RWPE1 (cell line): ENCODE data around the gene TOMM5.

Experiments used
- CTCF ChIA-PET: fragments of 350-600 bp; sonication (Branson Sonifier 250); formaldehyde crosslinking; extraction: SDS; loops from one replicate; lab custom pipeline; 2021; lab: Yijun Ruan, JAX
- POLR2A ChIA-PET: fragments of 400-600 bp; formaldehyde crosslinking; extraction: SDS; loops from one replicate; lab custom pipeline; 2020; ENCODE audit warnings: antibody characterized with exemption; ENCODE audit not compliant: low non-redundant PET; lab: Yijun Ruan, JAX
- DNase-seq: peaks from one replicate; pipeline ENCODE4 v3.0.0; 2012; ENCODE audit warnings: low spot score
- H3K27ac ChIP-seq: fragments of 450-650 bp; 2 replicates; pipeline ENCODE4 v1.5.1; 2017
- TF ChIP-seq, protein P1 (sequence below): fragments of 450-650 bp; conservative IDR thresholded peaks from 2 replicates; pipeline ENCODE4 v1.5.1; 2017; ENCODE audit warnings: low read depth, mild to moderate bottlenecking

TOMM5 gene

DNA sequence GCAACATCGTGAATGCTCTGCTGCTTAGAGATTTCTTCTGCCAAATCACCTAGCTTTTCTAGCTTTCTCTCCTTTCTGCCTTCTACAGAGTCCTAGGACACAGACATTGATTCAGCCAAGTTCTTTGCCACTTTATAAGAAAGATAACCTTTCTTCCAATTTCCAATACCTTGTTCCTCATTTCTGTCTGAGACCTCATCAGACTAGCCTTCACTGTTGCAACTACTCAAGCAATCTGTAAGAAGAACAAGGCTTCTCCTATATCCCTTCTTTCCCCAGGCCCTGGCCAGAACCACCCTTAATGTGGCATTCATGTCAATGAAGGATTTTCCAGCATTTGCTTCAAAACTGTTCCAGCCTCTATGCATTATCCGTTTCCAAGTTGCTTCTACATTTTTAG, 40.5 kb downstream of the TOMM5 start:
- DNase-seq = no peak
- TF ChIP-seq, protein P1, sequence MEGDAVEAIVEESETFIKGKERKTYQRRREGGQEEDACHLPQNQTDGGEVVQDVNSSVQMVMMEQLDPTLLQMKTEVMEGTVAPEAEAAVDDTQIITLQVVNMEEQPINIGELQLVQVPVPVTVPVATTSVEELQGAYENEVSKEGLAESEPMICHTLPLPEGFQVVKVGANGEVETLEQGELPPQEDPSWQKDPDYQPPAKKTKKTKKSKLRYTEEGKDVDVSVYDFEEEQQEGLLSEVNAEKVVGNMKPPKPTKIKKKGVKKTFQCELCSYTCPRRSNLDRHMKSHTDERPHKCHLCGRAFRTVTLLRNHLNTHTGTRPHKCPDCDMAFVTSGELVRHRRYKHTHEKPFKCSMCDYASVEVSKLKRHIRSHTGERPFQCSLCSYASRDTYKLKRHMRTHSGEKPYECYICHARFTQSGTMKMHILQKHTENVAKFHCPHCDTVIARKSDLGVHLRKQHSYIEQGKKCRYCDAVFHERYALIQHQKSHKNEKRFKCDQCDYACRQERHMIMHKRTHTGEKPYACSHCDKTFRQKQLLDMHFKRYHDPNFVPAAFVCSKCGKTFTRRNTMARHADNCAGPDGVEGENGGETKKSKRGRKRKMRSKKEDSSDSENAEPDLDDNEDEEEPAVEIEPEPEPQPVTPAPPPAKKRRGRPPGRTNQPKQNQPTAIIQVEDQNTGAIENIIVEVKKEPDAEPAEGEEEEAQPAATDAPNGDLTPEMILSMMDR = no peak
- ChIA-PET POLR2A (interaction anchor here (0.6 kb wide), 1 partner anchor 24 kb away, joined by 3 read pairs; the partner anchor contains the start of gene FBXO10), CTCF (no interaction called here)
- no peak overlapping the region for H3K27ac ChIP-seq

DNA sequence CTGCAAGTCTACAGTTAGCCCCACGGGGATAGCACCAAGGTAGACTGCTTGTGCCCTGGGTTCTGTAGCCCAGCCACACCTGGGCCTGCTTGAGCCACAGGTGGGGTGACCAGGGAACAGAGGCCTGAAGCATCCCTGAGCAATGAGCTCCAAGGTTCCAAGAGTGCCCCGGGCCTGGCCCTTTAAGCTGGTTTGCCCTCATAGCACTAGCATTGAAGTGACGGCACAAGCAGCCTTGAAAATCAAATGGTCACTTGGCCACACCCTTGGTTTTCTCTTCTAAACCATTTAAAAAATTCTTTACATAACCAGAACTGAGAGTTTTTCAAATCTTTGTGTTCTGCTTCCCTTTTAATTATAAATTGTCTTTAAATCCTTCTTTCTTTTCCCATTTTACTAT, 40.9 kb downstream of the TOMM5 start:
- TF ChIP-seq, protein P1 = no peak
- CTCF ChIA-PET = no interaction called here
- DNase-seq = no peak
- no peak overlapping the region for H3K27ac ChIP-seq
- POLR2A ChIA-PET = no interaction called here

DNA sequence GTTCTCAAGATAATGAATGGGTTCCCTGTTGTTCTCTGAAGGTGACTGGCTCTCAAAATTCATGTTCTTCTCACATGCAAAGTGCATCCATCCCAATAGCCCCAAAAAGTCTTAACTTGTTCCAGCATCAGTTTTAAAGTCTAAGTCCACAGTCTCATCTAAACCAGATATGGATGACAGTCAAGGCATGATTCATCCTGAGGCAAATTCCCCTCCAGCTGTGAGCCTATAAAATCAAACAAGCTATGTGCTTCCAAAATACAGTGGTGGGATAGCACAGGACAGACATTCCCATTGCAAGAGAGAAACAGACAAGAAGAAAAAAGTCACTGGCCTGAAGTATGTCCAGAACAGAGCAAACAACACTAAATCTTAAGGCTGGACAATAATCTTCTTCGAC, 41.6 kb downstream of the TOMM5 start:
- CTCF ChIA-PET = no interaction called here
- POLR2A ChIA-PET = no interaction called here

DNA sequence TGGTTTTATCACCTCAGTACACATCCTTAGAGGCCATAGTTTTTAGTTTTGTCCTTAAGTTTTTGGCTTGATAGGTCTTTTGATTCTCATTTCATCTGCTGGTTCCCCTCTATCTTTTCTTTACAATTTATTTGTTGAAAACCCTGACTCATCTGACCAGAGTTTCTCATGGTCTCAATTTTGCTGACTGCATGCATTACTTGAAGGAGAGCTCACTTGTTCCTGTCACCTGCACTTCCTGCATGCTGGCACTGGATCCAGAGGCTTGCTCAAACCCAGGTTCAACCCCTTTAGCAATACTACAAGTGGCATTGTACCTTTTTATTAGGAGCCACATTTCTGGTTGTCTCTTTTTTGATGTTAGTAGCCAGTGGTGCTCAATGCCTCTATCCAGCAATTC, 42.9 kb downstream of the TOMM5 start:
- CTCF ChIA-PET = no interaction called here
- no peak overlapping the region for H3K27ac ChIP-seq

More for the DNA sequence above, 41.6 kb downstream of the TOMM5 start:
- no peak for DNase-seq
- no peak overlapping the region for H3K27ac ChIP-seq
- TF ChIP-seq, protein P1 = no peak

DNA sequence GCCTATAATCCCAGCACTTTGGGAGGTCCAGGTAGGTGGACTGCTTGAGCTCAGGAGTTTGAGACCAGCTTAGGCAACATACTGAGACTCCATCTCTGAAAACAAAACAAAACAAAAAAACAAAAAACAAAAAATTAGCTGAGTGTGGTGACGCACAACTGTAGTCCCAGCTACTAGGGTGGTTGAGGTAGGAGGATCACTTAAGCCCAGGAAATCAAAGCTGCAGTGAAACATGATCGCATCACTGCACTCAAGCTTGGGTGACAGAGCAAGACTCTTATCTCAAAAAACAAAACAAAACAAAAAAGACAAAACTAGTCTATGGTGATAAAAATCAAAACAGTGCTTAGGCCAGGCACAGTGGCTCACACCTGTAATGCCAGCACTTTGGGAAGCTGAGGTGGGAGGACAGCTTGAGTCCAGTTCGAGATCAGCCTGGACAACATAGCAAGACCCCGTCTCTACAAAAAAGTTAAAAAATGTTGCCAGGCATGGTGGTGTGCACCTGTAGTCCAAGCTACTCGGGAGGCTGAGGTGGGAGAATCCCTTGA, 45.0 kb downstream of the TOMM5 start:
- DNase-seq = no peak
- ChIA-PET POLR2A (interaction anchor here (0.6 kb wide), 1 partner anchor 1331 kb away, joined by 3 read pairs; no protein-coding TSS in a partner anchor), CTCF (no interaction called here)
- H3K27ac ChIP-seq = no peak overlapping the region
- TF ChIP-seq, protein P1 = no peak

More for the DNA sequence above, 42.9 kb downstream of the TOMM5 start:
- TF ChIP-seq, protein P1 = no peak
- DNase-seq = no peak
- POLR2A ChIA-PET = no interaction called here

DNA sequence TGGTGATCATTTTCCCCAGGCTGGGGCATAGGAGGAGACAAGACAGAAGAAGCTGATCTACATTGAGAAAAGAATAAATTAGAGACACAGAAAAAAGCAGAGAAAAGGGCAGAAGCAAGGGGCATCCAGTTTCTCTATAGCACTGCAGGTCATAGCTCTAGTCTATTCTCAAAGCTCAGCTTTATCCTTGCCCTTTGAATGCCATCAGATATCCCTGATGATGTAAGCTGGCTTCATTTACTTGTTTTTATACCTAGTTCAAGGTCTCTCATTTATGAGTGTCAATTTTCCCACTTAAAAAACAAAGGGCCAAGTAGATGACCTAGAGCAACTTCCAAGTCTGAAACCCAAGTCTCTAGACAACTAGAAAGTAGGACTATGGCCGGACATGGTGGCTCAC, 48.9 kb downstream of the TOMM5 start:
- CTCF ChIA-PET = no interaction called here
- H3K27ac ChIP-seq = no peak overlapping the region
- POLR2A ChIA-PET = no interaction called here
- DNase-seq = no peak
- TF ChIP-seq, protein P1 = no peak
